Measurements from ENCODE around the gene BMP4. TPM values are rescaled to one million over a fixed set of nuclear protein-coding genes. Genes with fewer than 3 reads are reported as not detected.

The BMP4 gene
- total and polyA plus RNA-seq, 5 donors from 2014 or later = 0.29 TPM; not detected in 4

GRCh38 chr14:53938136-53938837 lies 18.3 kb downstream of the BMP4 start:
- no peak overlapping the region for H3K4me3 Mint-ChIP-seq
- no peak overlapping the region for H3K27ac Mint-ChIP-seq
- Histone ChIP-seq H3K4me1 (ENCODE audit: control insufficient read depth, insufficient read depth, low read length, poor library complexity, severe bottlenecking) (no peaks in the 10 kb centered on the region), H3K4me3 (ENCODE audit: low read depth, low read length) (no peak overlapping the region), H3K9me3 (ENCODE audit: control insufficient read depth in 2 of 2, low read length in 2 of 2) (no peaks in the 10 kb centered on the region), H3K27me3 (ENCODE audit: control insufficient read depth, insufficient read depth, low read length) (peaks cover 4% of the 10 kb centered on the region), H3K27ac (ENCODE audit: insufficient read depth, low read length, poor library complexity, severe bottlenecking) (no peak overlapping the region), H3K36me3 (ENCODE audit: control insufficient read depth, insufficient read depth, low read length) (no peaks in the 10 kb centered on the region)
- peaks cover 0 to 3% (median 0%) of the 10 kb centered on the region in 7 donors for H3K9me3 Mint-ChIP-seq
- no peaks in the 10 kb centered on the region for H3K36me3 Mint-ChIP-seq
- ATAC-seq (ENCODE audit: low read depth in 2 of 2) = no peak
- H3K4me1 Mint-ChIP-seq = no peaks in the 10 kb centered on the region
- DNase-seq = no peak
- peaks cover 12% of the 10 kb centered on the region for H3K27me3 Mint-ChIP-seq

GRCh38 chr14:53934778-53935414 lies 21.7 kb downstream of the BMP4 start:
- H3K36me3 ChIP-seq (ENCODE audit: control insufficient read depth, insufficient read depth, low read length) = no peaks in the 10 kb centered on the region
- peaks cover 0 to 3% (median 0%) of the 10 kb centered on the region in 7 donors for H3K9me3 Mint-ChIP-seq
- H3K4me1 Mint-ChIP-seq = no peaks in the 10 kb centered on the region
- DNase-seq = no peak
- no peak overlapping the region for H3K27ac ChIP-seq (ENCODE audit: insufficient read depth, low read length, poor library complexity, severe bottlenecking)
- H3K36me3 Mint-ChIP-seq = no peaks in the 10 kb centered on the region
- no peak for ATAC-seq (ENCODE audit: low read depth in 2 of 2)
- H3K4me1 ChIP-seq (ENCODE audit: control insufficient read depth, insufficient read depth, low read length, poor library complexity, severe bottlenecking) = no peaks in the 10 kb centered on the region
- H3K27ac Mint-ChIP-seq = no peak overlapping the region
- peaks cover 12% of the 10 kb centered on the region for H3K27me3 Mint-ChIP-seq
- H3K4me3 Mint-ChIP-seq = no peak overlapping the region
- H3K4me3 ChIP-seq (ENCODE audit: low read depth, low read length) = no peak overlapping the region
- H3K27me3 ChIP-seq (ENCODE audit: control insufficient read depth, insufficient read depth, low read length) = peaks cover 2% of the 10 kb centered on the region
- H3K9me3 ChIP-seq (ENCODE audit: control insufficient read depth in 2 of 2, low read length in 2 of 2) = no peaks in the 10 kb centered on the region

GRCh38 chr14:53932966-53933365 lies 23.7 kb downstream of the BMP4 start:
- H3K27ac ChIP-seq (ENCODE audit: insufficient read depth, low read length, poor library complexity, severe bottlenecking) = no peak overlapping the region
- Mint-ChIP-seq H3K27me3 (peaks cover 7% of the 10 kb centered on the region), H3K4me1 (no peaks in the 10 kb centered on the region), H3K9me3 (peaks cover 0 to 3% (median 0%) of the 10 kb centered on the region in 7 donors), H3K4me3 (no peak overlapping the region), H3K27ac (no peak overlapping the region), H3K36me3 (no peaks in the 10 kb centered on the region)
- H3K27me3 ChIP-seq (ENCODE audit: control insufficient read depth, insufficient read depth, low read length) = no peaks in the 10 kb centered on the region
- DNase-seq = no peak
- H3K4me3 ChIP-seq (ENCODE audit: low read depth, low read length) = no peak overlapping the region
- H3K36me3 ChIP-seq (ENCODE audit: control insufficient read depth, insufficient read depth, low read length) = no peaks in the 10 kb centered on the region
- no peak for ATAC-seq (ENCODE audit: low read depth in 2 of 2)
- no peaks in the 10 kb centered on the region for H3K4me1 ChIP-seq (ENCODE audit: control insufficient read depth, insufficient read depth, low read length, poor library complexity, severe bottlenecking)
- H3K9me3 ChIP-seq (ENCODE audit: control insufficient read depth in 2 of 2, low read length in 2 of 2) = no peaks in the 10 kb centered on the region

GRCh38 chr14:53929871-53930715 lies 26.5 kb downstream of the BMP4 start:
- Histone ChIP-seq H3K4me1 (ENCODE audit: control insufficient read depth, insufficient read depth, low read length, poor library complexity, severe bottlenecking) (no peaks in the 10 kb centered on the region), H3K9me3 (ENCODE audit: control insufficient read depth in 2 of 2, low read length in 2 of 2) (no peaks in the 10 kb centered on the region), H3K27ac (ENCODE audit: insufficient read depth, low read length, poor library complexity, severe bottlenecking) (no peak overlapping the region), H3K4me3 (ENCODE audit: low read depth, low read length) (no peak overlapping the region), H3K36me3 (ENCODE audit: control insufficient read depth, insufficient read depth, low read length) (no peaks in the 10 kb centered on the region), H3K27me3 (ENCODE audit: control insufficient read depth, insufficient read depth, low read length) (no peaks in the 10 kb centered on the region)
- Mint-ChIP-seq H3K36me3 (no peaks in the 10 kb centered on the region), H3K9me3 (peaks cover 0 to 5% (median 0%) of the 10 kb centered on the region in 7 donors), H3K27ac (no peak overlapping the region), H3K27me3 (no peaks in the 10 kb centered on the region), H3K4me3 (no peak overlapping the region), H3K4me1 (peaks cover 0 to 2% (median 0%) of the 10 kb centered on the region in 4 donors)
- DNase-seq (peak in 1 of 3 donors; percentile 38), ATAC-seq (ENCODE audit: low read depth in 2 of 2) (no peak)

- Mint-ChIP-seq H3K36me3 (no peaks in the 10 kb centered on the region), H3K9me3 (peaks cover 0 to 3% (median 0%) of the 10 kb centered on the region in 7 donors), H3K27ac (no peak overlapping the region), H3K4me1 (peaks cover 0 to 2% (median 0%) of the 10 kb centered on the region in 4 donors), H3K27me3 (peaks cover 3% of the 10 kb centered on the region), H3K4me3 (no peak overlapping the region)
- no peak overlapping the region for H3K27ac ChIP-seq (ENCODE audit: insufficient read depth, low read length, poor library complexity, severe bottlenecking)
- no peaks in the 10 kb centered on the region for H3K36me3 ChIP-seq (ENCODE audit: control insufficient read depth, insufficient read depth, low read length)
- DNase-seq = no peak
- H3K4me3 ChIP-seq (ENCODE audit: low read depth, low read length) = no peak overlapping the region
- no peaks in the 10 kb centered on the region for H3K9me3 ChIP-seq (ENCODE audit: control insufficient read depth in 2 of 2, low read length in 2 of 2)
- H3K4me1 ChIP-seq (ENCODE audit: control insufficient read depth, insufficient read depth, low read length, poor library complexity, severe bottlenecking) = no peaks in the 10 kb centered on the region
- no peak for ATAC-seq (ENCODE audit: low read depth in 2 of 2)
- H3K27me3 ChIP-seq (ENCODE audit: control insufficient read depth, insufficient read depth, low read length) = no peaks in the 10 kb centered on the region
These were observed 29.5 kb downstream of the BMP4 start for GRCh38 chr14:53927171-53927570.

- H3K4me3 Mint-ChIP-seq = peak overlapping the region in 1 of 4 donors; percentile 59
- no peak overlapping the region for H3K4me3 ChIP-seq (ENCODE audit: low read depth, low read length)
- H3K9me3 Mint-ChIP-seq = peaks cover 0 to 3% (median 0%) of the 10 kb centered on the region in 7 donors
- H3K27ac Mint-ChIP-seq = no peak overlapping the region
- H3K9me3 ChIP-seq (ENCODE audit: control insufficient read depth in 2 of 2, low read length in 2 of 2) = no peaks in the 10 kb centered on the region
- H3K36me3 Mint-ChIP-seq = no peaks in the 10 kb centered on the region
- H3K4me1 ChIP-seq (ENCODE audit: control insufficient read depth, insufficient read depth, low read length, poor library complexity, severe bottlenecking) = no peaks in the 10 kb centered on the region
- H3K27me3 ChIP-seq (ENCODE audit: control insufficient read depth, insufficient read depth, low read length) = no peaks in the 10 kb centered on the region
- no peaks in the 10 kb centered on the region for H3K36me3 ChIP-seq (ENCODE audit: control insufficient read depth, insufficient read depth, low read length)
- peaks cover 4% of the 10 kb centered on the region for H3K27me3 Mint-ChIP-seq
- DNase-seq = no peak
- peaks cover 0 to 2% (median 0%) of the 10 kb centered on the region in 4 donors for H3K4me1 Mint-ChIP-seq
- H3K27ac ChIP-seq (ENCODE audit: insufficient read depth, low read length, poor library complexity, severe bottlenecking) = no peak overlapping the region
- ATAC-seq (ENCODE audit: low read depth in 2 of 2) = no peak
These were observed 31.3 kb downstream of the BMP4 start for GRCh38 chr14:53925201-53925766.

- H3K36me3 Mint-ChIP-seq = no peaks in the 10 kb centered on the region
- peaks cover 4% of the 10 kb centered on the region for H3K27me3 Mint-ChIP-seq
- DNase-seq (no peak), ATAC-seq (ENCODE audit: low read depth in 2 of 2) (no peak)
- no peak overlapping the region for H3K27ac ChIP-seq (ENCODE audit: insufficient read depth, low read length, poor library complexity, severe bottlenecking)
- H3K36me3 ChIP-seq (ENCODE audit: control insufficient read depth, insufficient read depth, low read length) = no peaks in the 10 kb centered on the region
- H3K4me1 ChIP-seq (ENCODE audit: control insufficient read depth, insufficient read depth, low read length, poor library complexity, severe bottlenecking) = no peaks in the 10 kb centered on the region
- H3K9me3 Mint-ChIP-seq = peaks cover 0 to 3% (median 0%) of the 10 kb centered on the region in 7 donors
- no peak overlapping the region for H3K4me3 Mint-ChIP-seq
- no peaks in the 10 kb centered on the region for H3K27me3 ChIP-seq (ENCODE audit: control insufficient read depth, insufficient read depth, low read length)
- no peak overlapping the region for H3K27ac Mint-ChIP-seq
- no peak overlapping the region for H3K4me3 ChIP-seq (ENCODE audit: low read depth, low read length)
- peaks cover 0 to 2% (median 0%) of the 10 kb centered on the region in 4 donors for H3K4me1 Mint-ChIP-seq
- H3K9me3 ChIP-seq (ENCODE audit: control insufficient read depth in 2 of 2, low read length in 2 of 2) = no peaks in the 10 kb centered on the region
These were observed 31.9 kb downstream of the BMP4 start for GRCh38 chr14:53924753-53925152.

All from CD4-positive, CD25-positive, alpha-beta regulatory T cell (primary cell).